IMR-90 (cell line): ENCODE data around the gene RCC1. TPM values are rescaled to one million over a fixed set of nuclear protein-coding genes. Genes with fewer than 3 reads are reported as not detected.

Experiments
- ATAC-seq: fragments of 200-7000 bp; cut with Tn5 transposase; 2 replicates; pipeline ENCODE4 v1.9.1; 2020; ENCODE audit warnings: low read depth, mild to moderate bottlenecking, moderate library complexity
- BruUV-seq: library from RNA; stranded (reverse); fragments of 400-500 nt; replicated peaks from 2 replicates; lab custom pipeline; 2021; lab: Mats Ljungman, UMichigan
- CTCF ChIA-PET: fragments of 300-600 bp; formaldehyde crosslinking; extraction: SDS; loops from one replicate; lab custom pipeline; 2021; ENCODE audit warnings: antibody characterized with exemption; lab: Yijun Ruan, JAX
- POLR2A ChIA-PET: fragments of 300-600 bp; sonication (Branson Sonifier 250); formaldehyde crosslinking; loops from one replicate; lab custom pipeline; 2022; ENCODE audit warnings: antibody characterized with exemption; ENCODE audit not compliant: unreplicated experiment; lab: Charles Lee
- DNase-seq: peaks from one replicate; pipeline ENCODE4 v3.0.0; 2013
- H2AFZ ChIP-seq: replicated peaks from 2 replicates; pipeline ENCODE3; 2013; ENCODE audit warnings: low read length, mild to moderate bottlenecking; ENCODE audit not compliant: poor library complexity
- H2AK5ac ChIP-seq: 2 replicates; pipeline ENCODE4 v1.6.1; 2013; ENCODE audit warnings: low read depth, low read length, inconsistent platforms
- H2AK9ac ChIP-seq: replicated peaks from 2 replicates; pipeline ENCODE3; 2013; ENCODE audit warnings: mild to moderate bottlenecking, low read depth, low read length, moderate library complexity; ENCODE audit not compliant: poor library complexity
- H2BK120ac ChIP-seq: 2 replicates; pipeline ENCODE4 v1.6.1; 2013; ENCODE audit warnings: low read depth, low read length, inconsistent platforms
- H2BK15ac ChIP-seq: 3 replicates; pipeline ENCODE4 v1.6.1; 2013; ENCODE audit warnings: low read depth, low read length, inconsistent platforms
- H2BK20ac ChIP-seq: 2 replicates; pipeline ENCODE4 v1.6.1; 2013; ENCODE audit warnings: low read depth, mild to moderate bottlenecking, inconsistent platforms, low read length, moderate library complexity
- H2BK5ac ChIP-seq: 2 replicates; pipeline ENCODE4 v1.6.1; 2013; ENCODE audit warnings: mild to moderate bottlenecking, low read depth, low read length, inconsistent platforms; ENCODE audit not compliant: poor library complexity, severe bottlenecking
- H3K14ac ChIP-seq: replicated peaks from 2 replicates; pipeline ENCODE4 v1.6.1; 2013; ENCODE audit warnings: low read depth, low read length, inconsistent platforms
- H3K18ac ChIP-seq: 2 replicates; pipeline ENCODE4 v1.6.1; 2013; ENCODE audit warnings: low read depth, low read length, control low read depth
- H3K23ac ChIP-seq: 2 replicates; pipeline ENCODE4 v1.6.1; 2013; ENCODE audit warnings: low read depth, low read length, inconsistent platforms
- H3K27ac ChIP-seq: 2 replicates; pipeline ENCODE4 v1.5.1; 2013; ENCODE audit warnings: mild to moderate bottlenecking, control low read depth, low read length; ENCODE audit not compliant: insufficient read depth
- H3K27me3 ChIP-seq: 2 replicates; pipeline ENCODE4 v1.6.1; 2013; ENCODE audit warnings: low read length; ENCODE audit not compliant: control insufficient read depth, insufficient read depth
- H3K36me3 ChIP-seq: 2 replicates; pipeline ENCODE4 v1.6.1; 2013; ENCODE audit warnings: low read length, mixed read lengths; ENCODE audit not compliant: control insufficient read depth, insufficient read depth
- H3K4ac ChIP-seq: 2 replicates; pipeline ENCODE4 v1.6.1; 2013; ENCODE audit warnings: low read depth, low read length, inconsistent platforms
- H3K4me1 ChIP-seq: 2 replicates; pipeline ENCODE4 v1.6.1; 2013; ENCODE audit warnings: low read length, mixed read lengths; ENCODE audit not compliant: control insufficient read depth, insufficient read depth
- H3K4me2 ChIP-seq: 2 replicates; pipeline ENCODE4 v1.6.1; 2013; ENCODE audit warnings: low read depth, mild to moderate bottlenecking, control low read depth, low read length, moderate library complexity
- H3K4me3 ChIP-seq: 2 replicates; pipeline ENCODE4 v1.5.1; 2013; ENCODE audit warnings: low read depth, mild to moderate bottlenecking, control low read depth, low read length, moderate library complexity; ENCODE audit not compliant: insufficient read depth
- H3K56ac ChIP-seq: 2 replicates; pipeline ENCODE4 v1.6.1; 2013; ENCODE audit warnings: low read length, inconsistent platforms; ENCODE audit not compliant: insufficient read depth; ENCODE audit errors: extremely low read depth
- H3K79me1 ChIP-seq, 2 experiments: 2 replicates each; pipeline ENCODE4 v1.6.1; 2013; ENCODE audit warnings: low read length in 2 of 2, inconsistent platforms in 1 of 2, low read depth in 1 of 2
- H3K9ac ChIP-seq: 2 replicates; pipeline ENCODE4 v1.6.1; 2013; ENCODE audit warnings: low read depth, low read length, control low read depth
- H3K9me1 ChIP-seq: 2 replicates; pipeline ENCODE4 v1.6.1; 2013; ENCODE audit warnings: low read length, inconsistent platforms; ENCODE audit not compliant: insufficient read depth
- H3K9me3 ChIP-seq: 2 replicates; pipeline ENCODE4 v1.6.1; 2013; ENCODE audit warnings: low read length; ENCODE audit not compliant: control insufficient read depth, insufficient read depth
- H4K20me1 ChIP-seq: 2 replicates; pipeline ENCODE4 v1.6.1; 2013; ENCODE audit warnings: low read length, inconsistent platforms; ENCODE audit not compliant: insufficient read depth
- H4K5ac ChIP-seq: 2 replicates; pipeline ENCODE4 v1.6.1; 2013; ENCODE audit warnings: mild to moderate bottlenecking, low read depth, low read length, control low read depth
- H4K8ac ChIP-seq, 2 experiments: 2 replicates each; pipeline ENCODE4 v1.6.1; 2013; ENCODE audit warnings: low read depth in 2 of 2, low read length in 2 of 2, control low read depth in 1 of 2, inconsistent platforms in 1 of 2
- H4K91ac ChIP-seq: 2 replicates; pipeline ENCODE4 v1.6.1; 2013; ENCODE audit warnings: low read depth, low read length, inconsistent platforms; ENCODE audit not compliant: insufficient read depth
- BHLHE40 ChIP-seq: fragments of 150-350 bp; IDR thresholded peaks from 2 replicates; pipeline ENCODE4 v1.6.1; 2016; ENCODE audit warnings: mild to moderate bottlenecking, low read depth, low read length
- CEBPB ChIP-seq: IDR thresholded peaks from 2 replicates; pipeline ENCODE4 v1.6.1; 2012; ENCODE audit warnings: low read depth, low read length, improper control_type of control experiment
- MXI1 ChIP-seq: IDR thresholded peaks from 2 replicates; pipeline ENCODE4 v1.6.1; 2012; ENCODE audit warnings: low read depth, mild to moderate bottlenecking, low read length, moderate library complexity, borderline replicate concordance
- NFE2L2 ChIP-seq: fragments of 150-350 bp; IDR thresholded peaks from 2 replicates; pipeline ENCODE4 v1.6.1; 2016; ENCODE audit warnings: low read depth, mild to moderate bottlenecking, low read length
- RAD21 ChIP-seq: IDR thresholded peaks from 2 replicates; pipeline ENCODE4 v1.6.1; 2012; ENCODE audit warnings: low read length, improper control_type of control experiment
- RCOR1 ChIP-seq: IDR thresholded peaks from 2 replicates; pipeline ENCODE4 v1.6.1; 2012; ENCODE audit warnings: mild to moderate bottlenecking, low read length, improper control_type of control experiment; ENCODE audit not compliant: insufficient replicate concordance
- WGBS, 2 experiments: methylation state at CpG; one replicate each; pipeline versions ENCODE4 v1.1.5 to v1.1.7; 2013; ENCODE audit warnings: missing lambda C conversion rate in 2 of 2; ENCODE audit not compliant: insufficient read length in 1 of 2; ENCODE audit errors: extremely low coverage in 2 of 2; 5-methylcytosine and 5-hydroxymethylcytosine counted together
- dilution Hi-C: fragments of 300-500 bp; cut with HindIII; formaldehyde crosslinking; loops from one replicate; pipeline ENCODE4 v1.14.3; 2018; ENCODE audit warnings: low sequenced_read_pairs; ENCODE audit not compliant: unreplicated experiment
- in situ Hi-C: fragments of 300-500 bp; cut with MboI; formaldehyde crosslinking; loops from 3 replicates; pipeline ENCODE4 v1.14.3; 2019; ENCODE audit warnings: low sequenced_read_pairs, inconsistent platforms, mixed read lengths
- intact Hi-C: fragments of 100-400 bp; cut with micrococcal nuclease; formaldehyde crosslinking; loops from 2 replicates; pipeline ENCODE4 v1.10.0; 2022
- polyA plus RNA-seq, 3 experiments: library from polyadenylated mRNA; depleted of rRNA; stranded (reverse); fragments of >200 nt; gene quantifications; 2 replicates each; pipeline ENCODE4 v1.2.3, GENCODE V29; 2012; ENCODE audit warnings: low replicate concordance in 1 of 3
- total RNA-seq: library from RNA; depleted of rRNA; stranded (reverse); fragments of >200 nt; gene quantifications from 2 replicates; pipeline ENCODE4 v1.2.3, GENCODE V29; 2012

The RCC1 gene
- total and polyA plus RNA-seq, 2 of the 4 experiments (the other 2 are of a cell fraction): 33.2 to 43.9 TPM

GRCh38 chr1:28577738-28578536, 72.1 kb downstream of the RCC1 start:
- Histone ChIP-seq H2BK120ac (no peak overlapping the region), H3K23ac (0 out of 2 replicates have a peak overlapping the region, but pooled peaks have one; percentile 23), H3K9me3 (no peaks in the 10 kb centered on the region), H2AK5ac (no peak overlapping the region), H3K4me3 (no peak overlapping the region), H3K4me1 (peaks cover 6% of the 10 kb centered on the region; the same call in 1 of the 2 replicates), H3K4ac (no peak overlapping the region), H3K9ac (no peak overlapping the region), H3K14ac (no peak overlapping the region), H3K27me3 (no peaks in the 10 kb centered on the region), H3K79me1 (peaks cover 13 to 35% of the 10 kb centered on the region in 2 experiments), H2AK9ac (no peak overlapping the region), H3K4me2 (no peak overlapping the region), H3K56ac (no peak overlapping the region), H2BK15ac (no peak overlapping the region), H4K20me1 (peaks cover 44% of the 10 kb centered on the region), H4K5ac (no peak overlapping the region), H3K36me3 (peaks cover 47% of the 10 kb centered on the region), H2BK20ac (no peak overlapping the region), H3K27ac (no peak overlapping the region), H2AFZ (no peak overlapping the region), H4K8ac (no peak overlapping the region), H4K91ac (no peak overlapping the region), H3K9me1 (peaks cover 7% of the 10 kb centered on the region; the same call in 1 of the 2 replicates), H3K18ac (no peak overlapping the region), H2BK5ac (no peak overlapping the region)
- DNase-seq (no peak), ATAC-seq (no peak)
- BruUV-seq: no TSS peak
- dilution Hi-C loops (no loop called here), in situ Hi-C loops (no loop called here), intact Hi-C loops (no loop called here)
- POLR2A ChIA-PET: interaction anchor here (0.5 kb wide), 1 partner anchor 311 kb away, joined by 13 read pairs; no protein-coding TSS in a partner anchor
- WGBS, 2 experiments: no CpG with 5 or more reads among the region's 6 CpGs
- no peak for TF ChIP-seq NFE2L2
- TF ChIP-seq RAD21: no peak
- no peak for TF ChIP-seq CEBPB
- TF ChIP-seq RCOR1: no peak
- TF ChIP-seq BHLHE40: no peak
- no peak for TF ChIP-seq MXI1
- CTCF ChIA-PET: interaction anchor here (0.5 kb wide), 1 partner anchor 20 kb away, joined by 5 read pairs; no protein-coding TSS in a partner anchor
